GM12878 (cell line): ENCODE measurements around the gene ZGLP1. TPM values are rescaled to one million over a fixed set of nuclear protein-coding genes. Genes with fewer than 3 reads are reported as not detected.

Experiments
- ATAC-seq: fragments of 200-7000 bp; cut with Tn5 transposase; 3 replicates; pipeline ENCODE4 v1.9.1; 2020; ENCODE audit warnings: mild to moderate bottlenecking, moderate library complexity
- BruUV-seq: library from RNA; stranded (reverse); fragments of 400-500 nt; replicated peaks from 2 replicates; lab custom pipeline; 2021; lab: Mats Ljungman, UMichigan
- CTCF ChIA-PET: fragments of 300-600 bp; sonication (Branson Sonifier 250); formaldehyde crosslinking; extraction: SDS; loops from one replicate; lab custom pipeline; 2021; ENCODE audit warnings: inconsistent platforms; lab: Yijun Ruan, JAX
- POLR2A ChIA-PET: fragments of 350-600 bp; formaldehyde crosslinking; extraction: SDS; loops from one replicate; lab custom pipeline; 2021; ENCODE audit warnings: inconsistent platforms; lab: Charles Lee
- RAD21 ChIA-PET: fragments of 300-600 bp; sonication (Branson Sonifier 250); formaldehyde crosslinking; loops from one replicate; lab custom pipeline; 2023; ENCODE audit warnings: antibody characterized with exemption; ENCODE audit not compliant: unreplicated experiment; lab: Charles Lee
- SMC1A ChIA-PET: fragments of 300-600 bp; sonication (Branson Sonifier 250); formaldehyde crosslinking; loops from one replicate; lab custom pipeline; 2023; ENCODE audit not compliant: unreplicated experiment, uncharacterized antibody; lab: Charles Lee
- DNase-seq: peaks from one replicate; pipeline ENCODE4 v3.0.0-alpha.2; 2011; ENCODE audit warnings: low read depth, low spot score
- FAIRE-seq: peaks from 3 replicates; lab custom pipeline; 2011; peaks lifted over from hg19 to GRCh38; lab: Jason Lieb, UNC
- H2AFZ ChIP-seq: 2 replicates; pipeline ENCODE4 v1.6.0; 2011; ENCODE audit warnings: low read depth, low read length, control low read depth; ENCODE audit not compliant: control insufficient read depth
- H3K27ac ChIP-seq: 2 replicates; pipeline ENCODE4 v1.5.1; 2011; ENCODE audit warnings: control low read depth; ENCODE audit not compliant: control insufficient read depth, insufficient read depth
- H3K27me3 ChIP-seq, 2 experiments: replicated peaks in 1 of 2; 2 replicates each; pipeline versions ENCODE4 v1.6.0 to v1.6.1; 2011; ENCODE audit warnings: low read length in 1 of 2; ENCODE audit not compliant: control insufficient read depth in 2 of 2, insufficient read depth in 2 of 2
- H3K36me3 ChIP-seq, 2 experiments: 2 replicates each; pipeline ENCODE4 v1.5.1; 2011; ENCODE audit warnings: low read length in 1 of 2; ENCODE audit not compliant: control insufficient read depth in 2 of 2, insufficient read depth in 2 of 2
- H3K4me1 ChIP-seq: 2 replicates; pipeline ENCODE4 v1.6.1; 2011; ENCODE audit warnings: mild to moderate bottlenecking, low read length, moderate library complexity, mixed read lengths; ENCODE audit not compliant: control insufficient read depth, insufficient read depth
- H3K4me2 ChIP-seq: 2 replicates; pipeline ENCODE4 v1.6.0; 2011; ENCODE audit warnings: control low read depth; ENCODE audit not compliant: control insufficient read depth, insufficient read depth
- H3K4me3 ChIP-seq: fragments of 200-600 bp; sonication (generic); 2 replicates; pipeline ENCODE4 v1.5.1; 2016
- H3K79me2 ChIP-seq: 2 replicates; pipeline ENCODE4 v1.6.0; 2011; ENCODE audit warnings: low read length; ENCODE audit not compliant: control insufficient read depth, insufficient read depth
- H3K9ac ChIP-seq: 2 replicates; pipeline ENCODE4 v1.8.0; 2011; ENCODE audit warnings: low read length, control low read depth, mixed read lengths; ENCODE audit not compliant: control insufficient read depth, insufficient read depth
- H3K9me3 ChIP-seq: replicated peaks from 3 replicates; pipeline ENCODE4 v1.5.1; 2011; ENCODE audit warnings: mild to moderate bottlenecking, low read length; ENCODE audit not compliant: control insufficient read depth, insufficient read depth
- H4K20me1 ChIP-seq: 2 replicates; pipeline ENCODE4 v1.6.0; 2011; ENCODE audit not compliant: control insufficient read depth, insufficient read depth
- BCLAF1 ChIP-seq: fragments of 450-650 bp; IDR thresholded peaks from 2 replicates; pipeline ENCODE4 v1.6.1; 2017; ENCODE audit warnings: antibody characterized with exemption, mild to moderate bottlenecking, moderate library complexity
- CBFB ChIP-seq: IDR thresholded peaks from 2 replicates; pipeline ENCODE4 v1.6.1; 2016; ENCODE audit warnings: antibody characterized with exemption, low read depth
- EED ChIP-seq: sonication (generic); IDR thresholded peaks from 2 replicates; pipeline ENCODE4 v1.6.1; 2016; ENCODE audit warnings: antibody characterized with exemption, low read depth
- GABPA ChIP-seq: IDR thresholded peaks from 2 replicates; pipeline ENCODE4 v1.6.1; 2014; ENCODE audit warnings: antibody characterized with exemption, low read depth, mild to moderate bottlenecking, inconsistent platforms
- KDM1A ChIP-seq: fragments of 200-600 bp; sonication (generic); IDR thresholded peaks from 2 replicates; pipeline ENCODE4 v1.6.1; 2016; ENCODE audit warnings: borderline replicate concordance
- LARP7 ChIP-seq: fragments of 450-650 bp; IDR thresholded peaks from 2 replicates; pipeline ENCODE4 v1.6.1; 2017; ENCODE audit warnings: mild to moderate bottlenecking
- MTA3 ChIP-seq: IDR thresholded peaks from 2 replicates; pipeline ENCODE4 v1.6.1; 2012; ENCODE audit warnings: low read length, inconsistent platforms, borderline replicate concordance
- NFYA ChIP-seq: IDR thresholded peaks from 2 replicates; pipeline ENCODE4 v1.6.1; 2011; ENCODE audit warnings: low read depth, mild to moderate bottlenecking, low read length, improper control_type of control experiment, borderline replicate concordance
- NKRF ChIP-seq: fragments of 450-650 bp; conservative IDR thresholded peaks from 2 replicates; pipeline ENCODE4 v1.6.1; 2017; ENCODE audit warnings: mild to moderate bottlenecking, moderate library complexity
- NR2C2 ChIP-seq: IDR thresholded peaks from 2 replicates; pipeline ENCODE4 v1.6.1; 2011; ENCODE audit warnings: borderline replicate concordance, low read depth; ENCODE audit not compliant: control insufficient read depth, insufficient read length
- SIX5 ChIP-seq: IDR thresholded peaks from 2 replicates; pipeline ENCODE4 v1.6.1; 2011; ENCODE audit warnings: mild to moderate bottlenecking, low read depth, low read length, moderate library complexity; ENCODE audit not compliant: severe bottlenecking
- SP1 ChIP-seq: IDR thresholded peaks from one replicate; pipeline ENCODE4 v1.6.1; 2011; ENCODE audit warnings: low read depth, low read length
- WGBS: methylation state at CpG from one replicate; pipeline ENCODE4 v1.1.6; 2016; ENCODE audit warnings: low lambda C conversion rate; ENCODE audit not compliant: insufficient replicate concordance, insufficient coverage; ENCODE audit errors: missing lambda C conversion rate; 5-methylcytosine and 5-hydroxymethylcytosine counted together
- in situ Hi-C: fragments of 300-500 bp; cut with MboI; formaldehyde crosslinking; loops from 9 replicates; pipeline ENCODE4 v1.14.3; 2018; ENCODE audit warnings: mixed read lengths
- intact Hi-C: fragments of 100-400 bp; cut with micrococcal nuclease; formaldehyde crosslinking; loops from one replicate; pipeline ENCODE4 v1.14.2; 2022; ENCODE audit not compliant: unreplicated experiment
- polyA plus RNA-seq, 11 experiments: library from polyadenylated mRNA; depleted of rRNA in 4 of 11; unstranded in 6 of 11; stranded (reverse) in 5 of 11; fragments of >200 nt; fragmentation: Nextera tagmentation in 4 of 11; fragmentation: Illumina TruSeq in 1 of 11; extraction: Ambion mirVana in 4 of 11; extraction: Trizol in 1 of 11; gene quantifications; 1 replicate in 1 of 11; 2 replicates in 10 of 11; pipeline versions ENCODE4 v1.2.1 to v1.2.3, GENCODE V29; 2011 to 2016; ENCODE audit warnings: inconsistent platforms in 2 of 11, missing spikeins in 2 of 11, low read depth in 1 of 11
- total RNA-seq, 4 experiments: library from RNA; depleted of rRNA in 3 of 4; stranded (reverse); fragments of >200 nt in 3 of 4; fragmentation: Illumina TruSeq in 1 of 4; extraction: Trizol in 1 of 4; gene quantifications; 2 replicates each; pipeline versions ENCODE4 v1.2.1 to v1.2.3, GENCODE V29; 2013 to 2021
- TF ChIP-seq, protein P1 (sequence below): fragments of 450-650 bp; formaldehyde crosslinking; IDR thresholded peaks from 2 replicates; pipeline ENCODE4 v1.4.0; 2022; ENCODE audit warnings: mild to moderate bottlenecking, moderate library complexity

The ZGLP1 gene
- total and polyA plus RNA-seq, 10 of the 15 experiments (the other 5 are each of a cell fraction or from before 2014, with no cell fraction given): 0.29 to 5.6 (median 1.3) TPM

DNA sequence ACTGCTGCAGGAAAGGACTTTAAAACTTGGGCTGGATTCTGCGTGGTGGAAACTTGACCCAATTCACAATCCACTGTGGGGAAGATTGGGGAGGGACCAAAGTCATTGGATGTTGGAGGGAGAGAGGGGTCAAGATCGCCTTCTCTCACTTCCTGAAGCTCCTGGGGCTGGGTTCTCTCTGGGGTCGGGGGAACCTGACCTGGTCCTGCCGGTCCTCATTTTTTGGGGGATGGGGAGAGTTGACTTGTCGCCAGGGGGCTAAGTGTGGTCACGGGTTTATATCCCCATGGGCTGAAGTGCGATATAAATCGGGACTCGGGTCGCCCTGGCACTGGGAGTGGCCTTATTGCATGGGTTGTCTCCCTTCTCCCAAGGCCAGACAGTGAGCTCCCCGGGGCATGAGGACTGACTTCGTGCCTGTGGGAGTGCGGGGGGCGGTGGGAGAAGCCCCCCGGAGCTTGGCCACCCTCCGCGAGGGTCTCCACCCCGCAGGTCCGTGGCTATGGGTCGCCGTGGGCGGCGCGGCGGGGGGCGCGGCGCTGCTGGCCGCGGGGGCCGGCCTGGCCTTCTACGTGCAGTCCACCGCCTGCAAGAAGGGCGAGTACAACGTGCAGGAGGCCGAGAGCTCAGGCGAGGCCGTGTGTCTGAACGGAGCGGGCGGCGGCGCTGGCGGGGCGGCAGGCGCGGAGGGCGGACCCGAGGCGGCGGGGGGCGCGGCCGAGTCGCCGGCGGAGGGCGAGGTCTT lies 13.6 kb downstream of the ZGLP1 start (continued):
- TF ChIP-seq KDM1A (no peak), NFYA (no peak), EED (0 out of 2 replicates have a peak, but pooled peaks have one; percentile 3), NR2C2 (no peak)

DNA sequence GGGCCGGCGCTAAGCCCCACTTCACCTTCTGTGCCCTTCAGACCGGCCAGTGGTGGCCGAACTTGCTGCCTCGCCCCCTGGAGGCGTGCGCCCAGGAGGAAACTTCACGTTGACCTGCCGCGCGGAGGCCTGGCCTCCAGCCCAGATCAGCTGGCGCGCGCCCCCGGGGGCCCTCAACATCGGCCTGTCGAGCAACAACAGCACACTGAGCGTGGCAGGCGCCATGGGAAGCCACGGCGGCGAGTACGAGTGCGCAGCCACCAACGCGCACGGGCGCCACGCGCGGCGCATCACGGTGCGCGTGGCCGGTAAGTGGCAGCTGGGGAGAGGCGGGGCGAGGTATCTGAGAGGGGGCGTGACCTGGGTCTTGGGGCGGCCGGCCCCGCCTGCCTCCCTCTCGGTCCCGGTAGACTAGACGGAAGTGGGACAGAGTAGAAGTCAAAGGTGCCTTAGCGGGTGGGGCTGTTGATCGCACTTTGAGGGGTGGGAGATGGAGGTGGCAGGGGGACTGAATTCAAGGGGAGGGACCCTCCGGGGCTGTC lies 14.2 kb downstream of the ZGLP1 start:
- no TSS peak for BruUV-seq
- Histone ChIP-seq H3K27me3 (peaks cover 3 to 14% of the 10 kb centered on the region in 2 experiments), H3K4me2 (peak overlapping the region; percentile 76), H3K9ac (peak overlapping the region; percentile 18; the same call in 1 of the 2 replicates), H3K4me1 (peaks cover 31% of the 10 kb centered on the region), H3K4me3 (peak overlapping the region; percentile 52; the same call in 1 of the 2 replicates), H2AFZ (peak overlapping the region; percentile 76), H3K27ac (no peak overlapping the region), H3K9me3 (no peaks in the 10 kb centered on the region; the same call in 2 of the 3 replicates), H3K79me2 (no peaks in the 10 kb centered on the region), H4K20me1 (no peaks in the 10 kb centered on the region), H3K36me3 (no peaks in the 10 kb centered on the region; a peak in 1 of 4 replicates)
- FAIRE-seq (no peak), DNase-seq (no peak), ATAC-seq (peak; percentile 68)
- intact Hi-C loops: no loop called here
- SMC1A ChIA-PET: no interaction called here
- POLR2A ChIA-PET: interaction anchor here (0.6 to 1.6 kb wide), 2 partner anchors 15 to 209 kb away, joined by 4 read pairs; no protein-coding TSS in a partner anchor
- WGBS: 5% methylated on average over 48 of the region's 48 CpGs
- in situ Hi-C loops: no loop called here
- CTCF ChIA-PET: interaction anchor here (0.8 kb wide), 1 partner anchor 365 kb away, joined by 3 read pairs; no protein-coding TSS in a partner anchor
- RAD21 ChIA-PET: no interaction called here
- TF ChIP-seq SIX5: no peak
- no peak for TF ChIP-seq MTA3
- no peak for TF ChIP-seq SP1
- no peak for TF ChIP-seq GABPA
- no peak for TF ChIP-seq BCLAF1
- TF ChIP-seq CBFB: no peak
- no peak for TF ChIP-seq NKRF
- TF ChIP-seq, protein P1, sequence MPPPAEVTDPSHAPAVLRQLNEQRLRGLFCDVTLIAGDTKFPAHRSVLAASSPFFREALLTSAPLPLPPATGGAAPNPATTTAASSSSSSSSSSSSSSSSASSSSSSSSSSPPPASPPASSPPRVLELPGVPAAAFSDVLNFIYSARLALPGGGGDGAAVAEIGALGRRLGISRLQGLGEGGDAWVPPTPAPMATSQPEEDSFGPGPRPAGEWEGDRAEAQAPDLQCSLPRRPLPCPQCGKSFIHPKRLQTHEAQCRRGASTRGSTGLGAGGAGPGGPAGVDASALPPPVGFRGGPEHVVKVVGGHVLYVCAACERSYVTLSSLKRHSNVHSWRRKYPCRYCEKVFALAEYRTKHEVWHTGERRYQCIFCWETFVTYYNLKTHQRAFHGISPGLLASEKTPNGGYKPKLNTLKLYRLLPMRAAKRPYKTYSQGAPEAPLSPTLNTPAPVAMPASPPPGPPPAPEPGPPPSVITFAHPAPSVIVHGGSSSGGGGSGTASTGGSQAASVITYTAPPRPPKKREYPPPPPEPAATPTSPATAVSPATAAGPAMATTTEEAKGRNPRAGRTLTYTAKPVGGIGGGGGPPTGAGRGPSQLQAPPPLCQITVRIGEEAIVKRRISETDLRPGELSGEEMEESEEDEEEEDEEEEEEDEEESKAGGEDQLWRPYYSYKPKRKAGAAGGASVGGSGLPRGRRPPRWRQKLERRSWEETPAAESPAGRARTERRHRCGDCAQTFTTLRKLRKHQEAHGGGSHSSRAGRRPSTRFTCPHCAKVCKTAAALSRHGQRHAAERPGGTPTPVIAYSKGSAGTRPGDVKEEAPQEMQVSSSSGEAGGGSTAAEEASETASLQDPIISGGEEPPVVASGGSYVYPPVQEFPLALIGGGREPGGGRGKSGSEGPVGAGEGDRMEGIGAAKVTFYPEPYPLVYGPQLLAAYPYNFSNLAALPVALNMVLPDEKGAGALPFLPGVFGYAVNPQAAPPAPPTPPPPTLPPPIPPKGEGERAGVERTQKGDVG: no peak
- 0 out of 2 replicates have a peak, but pooled peaks have one; percentile 39 for TF ChIP-seq LARP7
